BLaER1 treated with 17β-estradiol and CSF1 and Interleukin-3, amounts not matched to agents 10 nM and 100 nM (cell line): ENCODE results near the gene ZDHHC3.

ENCODE experiments used
- H3K27ac ChIP-seq, 11 experiments: shearing (Covaris generic); formaldehyde crosslinking; 2 replicates each; pipeline ENCODE4 v1.8.1; 2022
- H3K27me3 ChIP-seq, 11 experiments: shearing (Covaris generic); formaldehyde crosslinking; 2 replicates each; pipeline ENCODE4 v1.8.1; 2022
- H3K36me3 ChIP-seq, 11 experiments: shearing (Covaris generic); formaldehyde crosslinking; 2 replicates each; pipeline ENCODE4 v1.8.1; 2022
- H3K4me1 ChIP-seq, 10 experiments: shearing (Covaris generic); formaldehyde crosslinking; 2 replicates each; pipeline ENCODE4 v1.8.1; 2022
- H3K4me2 ChIP-seq, 11 experiments: shearing (Covaris generic); formaldehyde crosslinking; 2 replicates each; pipeline ENCODE4 v1.8.1; 2022
- H3K4me3 ChIP-seq, 10 experiments: shearing (Covaris generic); formaldehyde crosslinking; 2 replicates each; pipeline ENCODE4 v1.8.1; 2022
- H3K9ac ChIP-seq, 11 experiments: shearing (Covaris generic); formaldehyde crosslinking; 2 replicates each; pipeline ENCODE4 v1.8.1; 2022
- H3K9me3 ChIP-seq, 11 experiments: shearing (Covaris generic); formaldehyde crosslinking; replicated peaks in 1 of 11; 2 replicates each; pipeline ENCODE4 v1.8.1; 2022
- H4K20me1 ChIP-seq, 11 experiments: shearing (Covaris generic); formaldehyde crosslinking; 2 replicates each; pipeline ENCODE4 v1.8.1; 2022
- Cebpa-rat ChIP-seq, 11 experiments: shearing (Covaris generic); IDR thresholded peaks; 2 replicates each; pipeline ENCODE4 v1.8.1; 2022

The ZDHHC3 gene

GRCh38 chr3:44965165-44965564, 10.8 kb downstream of the ZDHHC3 start:
- Histone ChIP-seq H3K4me3 (no peak overlapping the region), H3K36me3 (peaks cover 0 to 30% (median 10%) of the 10 kb centered on the region in 11 experiments; a peak in 12 of 22 replicates), H3K27ac (peak overlapping the region in 9 of 11 experiments; percentile 19 to 88 (median 77); a peak in 14 of 22 replicates), H3K9me3 (peaks cover 0 to 9% (median 0%) of the 10 kb centered on the region in 11 experiments; a peak in 3 of 22 replicates), H3K9ac (peak overlapping the region in 1 of 11 experiments; percentile 9; a peak in 1 of 22 replicates), H4K20me1 (peaks cover 0 to 72% (median 8%) of the 10 kb centered on the region in 11 experiments; a peak in 14 of 22 replicates), H3K4me2 (peak overlapping the region in 7 of 11 experiments; percentile 13 to 76 (median 38); a peak in 9 of 22 replicates), H3K27me3 (no peaks in the 10 kb centered on the region), H3K4me1 (peaks cover 63 to 95% (median 89%) of the 10 kb centered on the region in 10 experiments)
- no peak for TF ChIP-seq Cebpa-rat (IDR thresholded peaks at IDR 0.05)

- 0 out of 22 replicates have a peak overlapping the region, but pooled peaks of 1 of the 11 experiments have one; percentile 1 for H3K9ac ChIP-seq
- peaks cover 7 to 74% (median 22%) of the 10 kb centered on the region in 11 experiments; a peak in 17 of 22 replicates for H4K20me1 ChIP-seq
- no peaks in the 10 kb centered on the region for H3K27me3 ChIP-seq
Measured at GRCh38 chr3:44963571-44964325, 12.2 kb downstream of the ZDHHC3 start.

GRCh38 chr3:44962621-44963393, 13.2 kb downstream of the ZDHHC3 start:
- H3K27ac ChIP-seq = peak overlapping the region in 7 of 11 experiments; percentile 8 to 88 (median 48); a peak in 13 of 22 replicates
- H3K36me3 ChIP-seq = peaks cover 17 to 41% (median 32%) of the 10 kb centered on the region in 11 experiments
- H3K9ac ChIP-seq = no peak overlapping the region
- H3K4me3 ChIP-seq = no peak overlapping the region
- H3K4me2 ChIP-seq = peak overlapping the region; percentile 3 to 69 (median 57); a peak in 20 of 22 replicates
- peaks cover 7 to 83% (median 26%) of the 10 kb centered on the region in 11 experiments; a peak in 17 of 22 replicates for H4K20me1 ChIP-seq
- TF ChIP-seq Cebpa-rat (IDR thresholded peaks at IDR 0.05) = no peak
- H3K9me3 ChIP-seq = peaks cover 0 to 2% (median 0%) of the 10 kb centered on the region in 11 experiments; a peak in 3 of 22 replicates
- no peaks in the 10 kb centered on the region for H3K27me3 ChIP-seq
- peaks cover 40 to 73% (median 65%) of the 10 kb centered on the region in 10 experiments for H3K4me1 ChIP-seq

More at GRCh38 chr3:44963571-44964325, 12.2 kb downstream of the ZDHHC3 start:
- Histone ChIP-seq H3K4me3 (no peak overlapping the region), H3K27ac (peak overlapping the region in 7 of 11 experiments; percentile 28 to 88 (median 75); a peak in 11 of 22 replicates), H3K9me3 (peaks cover 0 to 9% (median 0%) of the 10 kb centered on the region in 11 experiments; a peak in 3 of 22 replicates), H3K4me2 (peak overlapping the region in 10 of 11 experiments; percentile 0 to 69 (median 54); a peak in 14 of 22 replicates), H3K36me3 (peaks cover 8 to 40% (median 23%) of the 10 kb centered on the region in 11 experiments), H3K4me1 (peaks cover 49 to 82% (median 75%) of the 10 kb centered on the region in 10 experiments)
- TF ChIP-seq Cebpa-rat (IDR thresholded peaks at IDR 0.05) = no peak

GRCh38 chr3:44961888-44962287, 14.1 kb downstream of the ZDHHC3 start:
- H3K27ac ChIP-seq = peak overlapping the region in 3 of 11 experiments; percentile 21 to 78 (median 75); a peak in 3 of 22 replicates
- peaks cover 30 to 66% (median 57%) of the 10 kb centered on the region in 10 experiments for H3K4me1 ChIP-seq
- H3K36me3 ChIP-seq = peaks cover 25 to 51% (median 41%) of the 10 kb centered on the region in 11 experiments
- no peak overlapping the region for H3K9ac ChIP-seq
- TF ChIP-seq Cebpa-rat (IDR thresholded peaks at IDR 0.05) = no peak
- no peaks in the 10 kb centered on the region for H3K27me3 ChIP-seq
- H3K9me3 ChIP-seq = no peaks in the 10 kb centered on the region; a peak in 1 of 22 replicates
- H4K20me1 ChIP-seq = peaks cover 7 to 87% (median 33%) of the 10 kb centered on the region in 11 experiments; a peak in 18 of 22 replicates
- peak overlapping the region in 6 of 11 experiments; percentile 51 to 69 (median 60); a peak in 10 of 22 replicates for H3K4me2 ChIP-seq
- no peak overlapping the region for H3K4me3 ChIP-seq

- H3K9ac ChIP-seq = no peak overlapping the region
- H3K9me3 ChIP-seq = no peaks in the 10 kb centered on the region; a peak in 1 of 22 replicates
- peaks cover 20 to 96% (median 47%) of the 10 kb centered on the region in 11 experiments; a peak in 20 of 22 replicates for H4K20me1 ChIP-seq
- H3K4me3 ChIP-seq = no peak overlapping the region
- H3K4me2 ChIP-seq = peak overlapping the region in 3 of 11 experiments; percentile 8 to 24 (median 22); a peak in 5 of 22 replicates
- H3K27ac ChIP-seq = peak overlapping the region in 5 of 11 experiments; percentile 8 to 24 (median 11); a peak in 5 of 22 replicates
- peaks cover 28 to 60% (median 49%) of the 10 kb centered on the region in 11 experiments for H3K36me3 ChIP-seq
- H3K4me1 ChIP-seq = peaks cover 33 to 66% (median 59%) of the 10 kb centered on the region in 10 experiments
- no peak for TF ChIP-seq Cebpa-rat (IDR thresholded peaks at IDR 0.05)
- H3K27me3 ChIP-seq = no peaks in the 10 kb centered on the region
Measured at GRCh38 chr3:44960387-44961026, 15.5 kb downstream of the ZDHHC3 start.

- Histone ChIP-seq H3K27ac (no peak overlapping the region), H4K20me1 (peaks cover 29 to 96% (median 58%) of the 10 kb centered on the region in 11 experiments; a peak in 20 of 22 replicates), H3K27me3 (no peaks in the 10 kb centered on the region), H3K4me3 (no peak overlapping the region), H3K4me1 (peaks cover 40 to 59% (median 52%) of the 10 kb centered on the region in 10 experiments), H3K36me3 (peaks cover 37 to 70% (median 54%) of the 10 kb centered on the region in 11 experiments), H3K4me2 (no peak overlapping the region), H3K9ac (no peak overlapping the region), H3K9me3 (no peaks in the 10 kb centered on the region; a peak in 1 of 22 replicates)
- no peak for TF ChIP-seq Cebpa-rat (IDR thresholded peaks at IDR 0.05)
Measured at GRCh38 chr3:44958386-44958785, 17.6 kb downstream of the ZDHHC3 start.

GRCh38 chr3:44957986-44958385, 18.0 kb downstream of the ZDHHC3 start:
- Histone ChIP-seq H3K36me3 (peaks cover 39 to 74% (median 57%) of the 10 kb centered on the region in 11 experiments), H3K4me3 (no peak overlapping the region), H3K9ac (no peak overlapping the region), H4K20me1 (peaks cover 29 to 97% (median 58%) of the 10 kb centered on the region in 11 experiments; a peak in 20 of 22 replicates), H3K9me3 (no peaks in the 10 kb centered on the region; a peak in 1 of 22 replicates), H3K4me1 (peaks cover 36 to 55% (median 48%) of the 10 kb centered on the region in 10 experiments), H3K4me2 (no peak overlapping the region), H3K27ac (no peak overlapping the region), H3K27me3 (no peaks in the 10 kb centered on the region)
- no peak for TF ChIP-seq Cebpa-rat (IDR thresholded peaks at IDR 0.05)
